Measurements from ENCODE around the gene IFT122.

DNA sequence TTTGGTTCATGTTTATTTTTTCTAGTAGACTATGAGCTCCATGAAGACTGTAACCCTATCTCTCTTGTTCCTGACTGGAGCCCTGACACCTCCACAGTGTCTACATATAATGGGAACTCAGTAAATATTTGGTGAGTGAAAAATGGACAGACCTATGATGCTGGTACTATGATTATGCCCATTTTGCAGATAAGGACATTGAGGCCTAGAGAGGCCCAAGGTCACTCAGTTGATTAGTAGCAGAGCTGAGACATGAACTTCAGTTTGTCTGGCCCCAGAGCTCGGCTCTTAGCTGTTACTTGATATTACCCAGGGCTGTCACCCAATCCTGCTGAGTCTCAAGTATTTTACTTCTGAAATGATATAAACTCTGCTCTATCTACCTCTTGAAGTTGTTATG lies 17.1 kb upstream of the IFT122 start:
- no peak for TF ChIP-seq POLR2A (IDR thresholded peaks at IDR 0.05)
- TF ChIP-seq, protein P1, sequence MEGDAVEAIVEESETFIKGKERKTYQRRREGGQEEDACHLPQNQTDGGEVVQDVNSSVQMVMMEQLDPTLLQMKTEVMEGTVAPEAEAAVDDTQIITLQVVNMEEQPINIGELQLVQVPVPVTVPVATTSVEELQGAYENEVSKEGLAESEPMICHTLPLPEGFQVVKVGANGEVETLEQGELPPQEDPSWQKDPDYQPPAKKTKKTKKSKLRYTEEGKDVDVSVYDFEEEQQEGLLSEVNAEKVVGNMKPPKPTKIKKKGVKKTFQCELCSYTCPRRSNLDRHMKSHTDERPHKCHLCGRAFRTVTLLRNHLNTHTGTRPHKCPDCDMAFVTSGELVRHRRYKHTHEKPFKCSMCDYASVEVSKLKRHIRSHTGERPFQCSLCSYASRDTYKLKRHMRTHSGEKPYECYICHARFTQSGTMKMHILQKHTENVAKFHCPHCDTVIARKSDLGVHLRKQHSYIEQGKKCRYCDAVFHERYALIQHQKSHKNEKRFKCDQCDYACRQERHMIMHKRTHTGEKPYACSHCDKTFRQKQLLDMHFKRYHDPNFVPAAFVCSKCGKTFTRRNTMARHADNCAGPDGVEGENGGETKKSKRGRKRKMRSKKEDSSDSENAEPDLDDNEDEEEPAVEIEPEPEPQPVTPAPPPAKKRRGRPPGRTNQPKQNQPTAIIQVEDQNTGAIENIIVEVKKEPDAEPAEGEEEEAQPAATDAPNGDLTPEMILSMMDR (IDR thresholded peaks at IDR 0.05), result no peak
- no peak for TF ChIP-seq POLR2AphosphoS5 (IDR thresholded peaks at IDR 0.05)
- no peak for TF ChIP-seq EP300 (IDR thresholded peaks at IDR 0.05)

All from upper lobe of left lung (tissue), 4 donors.